NB4 (cell line): ENCODE data around the gene MSRB3.

Experiments used
- DNase-seq: peaks from one replicate; pipeline ENCODE4 v3.0.0; 2010; ENCODE audit warnings: low read depth
- H3K4me3 ChIP-seq: one replicate; pipeline ENCODE4 v1.5.1; 2011; ENCODE audit warnings: mild to moderate bottlenecking, low read depth, low read length, moderate library complexity
- CTCF ChIP-seq: IDR thresholded peaks from one replicate; pipeline ENCODE4 v1.5.1; 2012; ENCODE audit warnings: low read depth, low read length
- MYC ChIP-seq: IDR thresholded peaks from 2 replicates; pipeline ENCODE4 v1.6.1; 2011; ENCODE audit warnings: low read depth, low read length
- POLR2A ChIP-seq: IDR thresholded peaks from 2 replicates; pipeline ENCODE4 v1.6.1; 2011; ENCODE audit warnings: mild to moderate bottlenecking; ENCODE audit not compliant: insufficient read length; ENCODE audit errors: extremely low read depth
- TF ChIP-seq, protein P1 (sequence below): IDR thresholded peaks from 2 replicates; pipeline ENCODE4 v1.6.1; 2011; ENCODE audit warnings: low read depth, low read length

The MSRB3 gene

DNA sequence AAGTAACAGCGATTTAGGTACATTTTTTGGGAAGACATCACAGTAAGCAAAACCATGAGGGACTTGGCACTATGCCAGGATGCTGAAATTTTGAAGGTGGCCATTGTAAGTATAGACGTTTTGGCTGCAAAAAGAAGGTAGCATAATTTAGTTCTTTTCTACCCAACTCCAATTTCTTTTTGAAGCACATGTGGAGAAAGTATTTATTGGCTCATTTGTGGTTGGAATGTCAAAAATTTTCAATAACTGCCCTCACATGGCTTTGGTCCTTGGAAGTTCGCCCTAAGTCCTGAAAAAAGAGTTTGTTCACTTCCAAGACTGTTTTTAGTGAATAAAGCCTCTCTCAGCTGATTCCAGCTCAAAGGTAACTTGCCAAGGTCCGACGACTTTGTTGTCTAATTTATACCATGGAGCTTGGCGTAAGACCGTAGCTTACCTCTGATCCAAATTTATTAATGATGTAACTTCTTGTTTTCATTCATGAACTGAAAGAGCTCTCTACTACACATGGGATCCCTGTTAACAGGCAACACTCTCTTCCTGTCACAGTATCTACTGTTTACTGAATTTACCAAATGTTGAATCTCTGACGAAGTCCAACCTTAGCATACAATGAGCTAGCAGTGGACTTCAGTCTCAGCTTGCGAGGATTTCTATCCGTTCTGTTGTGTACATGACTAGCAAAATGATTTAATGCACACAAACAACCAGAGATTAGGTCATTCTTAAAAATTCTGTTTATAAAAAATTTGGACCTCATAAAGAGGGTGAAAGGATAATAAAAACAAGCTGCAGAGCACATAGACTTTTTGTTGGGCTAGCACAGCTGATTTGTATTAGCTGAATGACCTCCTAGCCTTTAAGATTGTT lies 49.0 kb downstream of the MSRB3 start:
- no peak for TF ChIP-seq CTCF
- no peak for TF ChIP-seq POLR2A
- no peak for TF ChIP-seq MYC
- TF ChIP-seq, protein P1, sequence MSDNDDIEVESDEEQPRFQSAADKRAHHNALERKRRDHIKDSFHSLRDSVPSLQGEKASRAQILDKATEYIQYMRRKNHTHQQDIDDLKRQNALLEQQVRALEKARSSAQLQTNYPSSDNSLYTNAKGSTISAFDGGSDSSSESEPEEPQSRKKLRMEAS, result no peak
- H3K4me3 ChIP-seq, result no peak overlapping the region
- DNase-seq, result no peak

GRCh38 chr12:65329721-65330120 lies 51.2 kb downstream of the MSRB3 start:
- no peak overlapping the region for H3K4me3 ChIP-seq
- no peak for TF ChIP-seq MYC
- TF ChIP-seq, protein P1, result no peak
- TF ChIP-seq POLR2A, result no peak
- DNase-seq, result no peak

GRCh38 chr12:65330331-65330730 lies 51.8 kb downstream of the MSRB3 start:
- DNase-seq, result no peak
- TF ChIP-seq, protein P1, result no peak
- no peak for TF ChIP-seq MYC
- TF ChIP-seq POLR2A, result no peak
- no peak for TF ChIP-seq CTCF
- H3K4me3 ChIP-seq, result no peak overlapping the region

DNA sequence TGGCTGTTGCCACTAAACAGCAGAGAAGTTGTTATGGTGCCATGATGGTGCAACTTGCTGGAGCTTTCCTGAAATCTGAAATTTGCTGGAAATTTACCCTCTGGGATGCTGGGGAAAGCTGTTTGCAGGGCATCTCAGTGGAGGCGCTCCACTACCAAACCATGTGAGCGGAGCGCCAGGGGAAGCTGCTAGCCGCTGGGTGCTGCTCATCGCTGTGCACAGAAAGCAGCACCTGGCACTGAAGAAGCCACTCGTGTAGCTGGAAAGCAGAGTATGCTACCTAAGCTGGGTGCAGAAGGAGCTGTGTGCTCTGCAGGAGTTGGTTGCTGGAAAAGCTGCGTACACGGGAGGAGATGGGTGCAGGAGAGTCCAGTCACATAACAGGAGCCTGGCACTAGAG lies 53.0 kb downstream of the MSRB3 start:
- TF ChIP-seq POLR2A, result no peak
- TF ChIP-seq, protein P1, result no peak
- no peak for TF ChIP-seq MYC
- no peak for TF ChIP-seq CTCF
- DNase-seq, result no peak
- H3K4me3 ChIP-seq, result no peak overlapping the region

GRCh38 chr12:65333649-65334048 lies 55.2 kb downstream of the MSRB3 start:
- TF ChIP-seq CTCF (no peak), MYC (no peak), POLR2A (no peak)
- TF ChIP-seq, protein P1, result no peak
- H3K4me3 ChIP-seq, result no peak overlapping the region
- DNase-seq, result no peak

DNA sequence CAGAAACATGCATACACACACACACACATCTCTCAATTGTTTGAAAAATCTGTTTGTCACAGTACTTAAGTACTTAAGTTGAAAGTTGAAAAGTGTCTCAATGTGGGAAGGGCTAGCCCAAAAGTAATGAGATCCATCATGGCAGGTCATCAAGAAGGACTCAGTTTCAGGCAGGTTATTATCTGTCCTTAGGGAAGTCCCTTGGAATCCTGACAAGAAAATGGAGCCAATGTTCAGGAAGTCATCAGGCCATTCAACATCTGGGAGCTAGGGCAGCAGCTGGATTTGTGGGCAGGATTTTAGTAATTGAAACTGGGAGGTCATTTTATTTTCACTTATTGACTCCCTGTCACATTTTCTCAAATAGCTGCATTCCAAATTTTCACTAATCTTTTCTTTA lies 56.0 kb downstream of the MSRB3 start:
- TF ChIP-seq MYC, result no peak
- no peak for TF ChIP-seq CTCF
- TF ChIP-seq POLR2A, result no peak
- TF ChIP-seq, protein P1, result no peak
- H3K4me3 ChIP-seq, result no peak overlapping the region
- no peak for DNase-seq
